ENCODE results near the gene OR2S2. TPM values are rescaled to one million over a fixed set of nuclear protein-coding genes. Genes with fewer than 3 reads are reported as not detected.

OR2S2 gene
- total and polyA plus RNA-seq, 2 donors (not counting 3 experiments of a cell fraction or from before 2014, with no cell fraction given), result not detected

GRCh38 chr9:35939679-35940250 is 18.2 kb downstream of the OR2S2 start:
- no peak for FAIRE-seq
- no TSS peak for BruUV-seq (replicated peaks)

More at GRCh38 chr9:35939679-35940250, 18.2 kb downstream of the OR2S2 start:
- TF ChIP-seq MAX (IDR thresholded peaks at IDR 0.05; ENCODE audit: insufficient read depth, insufficient read length) (no peak), MYC (IDR thresholded peaks at IDR 0.05; ENCODE audit: low read depth, low read length) (no peak), POLR2A (IDR thresholded peaks at IDR 0.05; ENCODE audit: low read depth, low read length) (no peak), JUN (IDR thresholded peaks at IDR 0.05; ENCODE audit: borderline replicate concordance, insufficient read depth, insufficient read length, low read depth) (no peak), CTCF (IDR thresholded peaks at IDR 0.05; ENCODE audit: extremely low read depth in 1 of 2, insufficient read depth in 1 of 2, low read depth in 1 of 2, low read length in 2 of 2) (no peak), GATA2 (IDR thresholded peaks at IDR 0.05; ENCODE audit: insufficient read depth, insufficient read length, low read depth, low read length) (no peak), EZH2 (IDR thresholded peaks at IDR 0.05; ENCODE audit: borderline replicate concordance, low read depth, low read length, severe bottlenecking) (no peak), POLR2AphosphoS5 (IDR thresholded peaks at IDR 0.05; ENCODE audit: insufficient read depth, low read depth, low read length) (no peak), FOS (IDR thresholded peaks at IDR 0.05; ENCODE audit: borderline replicate concordance, insufficient read depth, low read length) (no peak)
- H3K36me3 ChIP-seq (ENCODE audit: control insufficient read depth in 2 of 2, extremely low read depth in 1 of 2, insufficient read depth in 2 of 2, low read length in 2 of 2), result no peaks in the 10 kb centered on the region
- no peak overlapping the region for H3K4me2 ChIP-seq (ENCODE audit: insufficient read depth, low read length)
- no peaks in the 10 kb centered on the region for H4K20me1 ChIP-seq (replicated peaks; ENCODE audit: control insufficient read depth, extremely low read depth, insufficient read depth, low read length)
- intact Hi-C loops (cut with micrococcal nuclease) (no loop called here), dilution Hi-C loops (cut with MboI; ENCODE audit: extremely low pct_ligation_motif_present, low sequenced_read_pairs) (no loop called here)
- no peaks in the 10 kb centered on the region for H3K9me3 ChIP-seq (replicated peaks; ENCODE audit: control insufficient read depth, insufficient read depth, low read length)
- no peak overlapping the region for H3K9ac ChIP-seq (replicated peaks; ENCODE audit: extremely low read depth, insufficient read depth, low read length)
- no peaks in the 10 kb centered on the region for H3K4me1 ChIP-seq (ENCODE audit: control insufficient read depth, extremely low read depth, insufficient read depth, low read length)
- no peak overlapping the region for H3K27ac ChIP-seq (ENCODE audit: insufficient read depth, low read depth, low read length)
- ChIA-PET POLR2A (no interaction called here), CTCF (interaction anchor here (0.9 to 1.6 kb wide), 5 partner anchors 8 to 84 kb away, joined by 3 to 7 read pairs (median 4); no protein-coding TSS in a partner anchor)
- H2AFZ ChIP-seq (ENCODE audit: low read depth, low read length), result no peak overlapping the region
- no peaks in the 10 kb centered on the region for H3K9me1 ChIP-seq (replicated peaks; ENCODE audit: control insufficient read depth, extremely low read depth, insufficient read depth, low read length)
- no peaks in the 10 kb centered on the region for H3K27me3 ChIP-seq (ENCODE audit: control insufficient read depth in 2 of 2, insufficient read depth in 2 of 2, low read length in 2 of 2)
- DNase-seq (ENCODE audit: low read depth, low spot score), result no peak
- no peaks in the 10 kb centered on the region for H3K79me2 ChIP-seq (ENCODE audit: control insufficient read depth, insufficient read depth, low read length)
- no peak overlapping the region for H3K4me3 ChIP-seq (replicated peaks in 1 of 3; ENCODE audit: insufficient read depth in 1 of 3, low read depth in 1 of 3, low read length in 3 of 3)

All from endothelial cell of umbilical vein (primary cell).